Natural killer cell (primary cell): Measurements from ENCODE around the gene GATB. TPM values are rescaled to one million over a fixed set of nuclear protein-coding genes. Genes with fewer than 3 reads are reported as not detected.

Experiments
- ATAC-seq, 3 donors: fragments of 150-1000 bp in 2 of 3; fragments of 200-7000 bp in 1 of 3; cut with Tn5 transposase; 1 replicate in 1 of 3; 2 replicates in 2 of 3; pipeline ENCODE4 v1.10.0; 2021; ENCODE audit warnings: mild to moderate bottlenecking in 2 of 3, moderate library complexity in 2 of 3
- DNase-seq, 2 donors: peaks; one replicate each; pipeline versions ENCODE4 v3.0.0 to v3.0.0-alpha.2; 2013 to 2021; ENCODE audit warnings: mixed read lengths in 1 of 2
- H3K27ac ChIP-seq: one replicate; pipeline ENCODE4 v1.5.1; 2013; ENCODE audit warnings: mild to moderate bottlenecking, low read length
- H3K27me3 ChIP-seq: one replicate; pipeline ENCODE4 v1.6.1; 2013; ENCODE audit warnings: low read length; ENCODE audit not compliant: control insufficient read depth, insufficient read depth
- H3K36me3 ChIP-seq: one replicate; pipeline ENCODE4 v1.6.1; 2013; ENCODE audit warnings: low read length; ENCODE audit not compliant: control insufficient read depth, insufficient read depth
- H3K4me1 ChIP-seq: one replicate; pipeline ENCODE4 v1.6.1; 2013; ENCODE audit warnings: low read length; ENCODE audit not compliant: control insufficient read depth, insufficient read depth
- H3K4me3 ChIP-seq: one replicate; pipeline ENCODE4 v1.5.1; 2013; ENCODE audit warnings: low read length
- H3K9me3 ChIP-seq: one replicate; pipeline ENCODE4 v1.6.1; 2013; ENCODE audit warnings: low read length; ENCODE audit not compliant: control insufficient read depth, insufficient read depth
- H3K27ac Mint-ChIP-seq, 2 donors: one replicate each; pipeline ENCODE4 v1.8.0; 2022; ENCODE audit warnings: mild to moderate bottlenecking in 2 of 2, mixed read lengths in 2 of 2, moderate library complexity in 1 of 2
- H3K27me3 Mint-ChIP-seq, 2 donors: one replicate each; pipeline ENCODE4 v1.8.0; 2022; ENCODE audit warnings: low read depth in 2 of 2, mixed read lengths in 2 of 2
- H3K36me3 Mint-ChIP-seq: one replicate; pipeline ENCODE4 v1.8.0; 2022; ENCODE audit warnings: mixed read lengths
- H3K4me1 Mint-ChIP-seq, 2 donors: one replicate each; pipeline ENCODE4 v1.8.0; 2022; ENCODE audit warnings: mixed read lengths in 2 of 2
- H3K4me3 Mint-ChIP-seq: one replicate; pipeline ENCODE4 v1.8.0; 2022; ENCODE audit warnings: mild to moderate bottlenecking, moderate library complexity, mixed read lengths
- H3K9me3 Mint-ChIP-seq, 2 donors: one replicate each; pipeline ENCODE4 v1.8.0; 2022; ENCODE audit warnings: mixed read lengths in 2 of 2
- WGBS: methylation state at CpG from one replicate; pipeline ENCODE4 v1.1.7; 2013; ENCODE audit warnings: missing lambda C conversion rate; ENCODE audit not compliant: insufficient coverage; 5-methylcytosine and 5-hydroxymethylcytosine counted together
- intact Hi-C: fragments of 100-400 bp; cut with micrococcal nuclease; formaldehyde crosslinking; loops from one replicate; pipeline ENCODE4 v1.14.2; 2022
- total RNA-seq, 4 donors: library from RNA; stranded (reverse); fragments of 120-200 nt in 1 of 4; gene quantifications; one replicate each; pipeline versions ENCODE4 v1.2.3 to v1.2.4, GENCODE V29; 2013 to 2022
- TF ChIP-seq, protein P1 (sequence below): fragments of 200-600 bp; IDR thresholded peaks from one replicate; pipeline ENCODE4 v1.8.0; 2022; ENCODE audit warnings: antibody characterized with exemption

The GATB gene
- total RNA-seq, 3 donors from 2014 or later (not counting 1 experiment from before 2014, with no cell fraction given) = 5.6 to 7.2 (median 6.3) TPM

DNA sequence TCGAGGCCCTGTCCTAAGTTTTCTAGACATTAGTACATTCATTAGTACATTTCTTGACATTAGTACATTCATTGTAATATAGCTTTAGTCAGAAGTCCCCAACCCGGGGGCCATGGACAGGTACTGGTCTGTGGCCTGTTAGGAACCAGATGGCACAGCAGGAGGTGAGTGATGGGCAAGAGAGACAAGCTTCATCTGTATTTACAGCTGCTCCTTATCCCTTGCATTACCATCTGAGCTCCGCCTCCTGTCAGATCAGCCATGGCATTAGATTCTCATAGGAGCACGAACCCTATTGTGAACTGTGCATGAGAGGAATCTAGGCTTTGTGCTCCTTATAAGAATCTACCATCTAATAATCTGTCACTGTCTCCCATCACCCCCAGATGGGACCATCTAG is 48.0 kb downstream of the GATB start:
- intact Hi-C loops = no loop called here
- Histone ChIP-seq H3K36me3 (peaks cover 6% of the 10 kb centered on the region), H3K27me3 (no peaks in the 10 kb centered on the region), H3K4me1 (no peaks in the 10 kb centered on the region), H3K9me3 (no peaks in the 10 kb centered on the region), H3K4me3 (no peak overlapping the region), H3K27ac (no peak overlapping the region)
- Mint-ChIP-seq H3K9me3 (no peaks in the 10 kb centered on the region), H3K36me3 (no peaks in the 10 kb centered on the region), H3K27ac (no peak overlapping the region), H3K4me1 (no peaks in the 10 kb centered on the region), H3K27me3 (no peaks in the 10 kb centered on the region), H3K4me3 (no peak overlapping the region)
- ATAC-seq (no peak), DNase-seq (no peak)
- TF ChIP-seq, protein P1, sequence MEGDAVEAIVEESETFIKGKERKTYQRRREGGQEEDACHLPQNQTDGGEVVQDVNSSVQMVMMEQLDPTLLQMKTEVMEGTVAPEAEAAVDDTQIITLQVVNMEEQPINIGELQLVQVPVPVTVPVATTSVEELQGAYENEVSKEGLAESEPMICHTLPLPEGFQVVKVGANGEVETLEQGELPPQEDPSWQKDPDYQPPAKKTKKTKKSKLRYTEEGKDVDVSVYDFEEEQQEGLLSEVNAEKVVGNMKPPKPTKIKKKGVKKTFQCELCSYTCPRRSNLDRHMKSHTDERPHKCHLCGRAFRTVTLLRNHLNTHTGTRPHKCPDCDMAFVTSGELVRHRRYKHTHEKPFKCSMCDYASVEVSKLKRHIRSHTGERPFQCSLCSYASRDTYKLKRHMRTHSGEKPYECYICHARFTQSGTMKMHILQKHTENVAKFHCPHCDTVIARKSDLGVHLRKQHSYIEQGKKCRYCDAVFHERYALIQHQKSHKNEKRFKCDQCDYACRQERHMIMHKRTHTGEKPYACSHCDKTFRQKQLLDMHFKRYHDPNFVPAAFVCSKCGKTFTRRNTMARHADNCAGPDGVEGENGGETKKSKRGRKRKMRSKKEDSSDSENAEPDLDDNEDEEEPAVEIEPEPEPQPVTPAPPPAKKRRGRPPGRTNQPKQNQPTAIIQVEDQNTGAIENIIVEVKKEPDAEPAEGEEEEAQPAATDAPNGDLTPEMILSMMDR = no peak
- 92% methylated on average over 4 of the region's 4 CpGs for WGBS

DNA sequence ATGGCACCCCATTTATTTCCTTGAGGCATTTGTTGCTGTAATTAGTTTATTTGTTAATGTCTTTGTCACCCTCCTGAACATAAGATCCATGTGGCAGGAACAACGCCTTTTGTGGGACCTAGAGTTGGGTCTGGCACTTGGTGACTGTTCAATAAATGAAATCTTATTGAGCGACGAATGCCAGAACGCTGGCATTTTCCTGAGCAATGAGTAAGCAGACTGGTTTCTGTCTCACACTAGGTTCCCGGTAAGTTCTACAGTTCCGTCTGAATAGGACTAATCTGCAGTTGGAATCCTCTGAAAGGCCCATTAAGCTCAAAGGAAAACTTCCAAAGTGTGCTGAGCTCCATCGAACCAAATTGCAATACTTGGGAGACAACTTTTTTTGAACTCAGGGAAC is 49.2 kb downstream of the GATB start:
- H3K36me3 Mint-ChIP-seq = no peaks in the 10 kb centered on the region

DNA sequence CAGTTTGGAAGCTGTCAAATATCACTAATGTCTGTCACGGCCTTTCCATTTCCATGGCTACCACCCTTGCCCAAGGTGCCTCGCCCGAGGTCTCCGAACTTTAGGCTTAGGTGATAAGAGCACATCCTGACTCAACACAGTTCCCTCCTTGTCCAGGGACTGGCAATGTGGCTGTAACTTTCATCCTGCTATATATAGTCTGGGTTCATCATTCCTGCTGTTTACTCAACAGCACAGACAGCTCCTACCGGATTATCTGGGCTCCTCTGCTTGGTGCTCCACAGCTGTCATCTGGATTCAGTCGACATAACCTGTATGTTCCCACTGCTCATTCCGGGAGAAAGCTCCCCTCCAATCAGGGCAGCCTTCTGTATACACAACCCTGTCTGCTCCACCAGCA is 51.2 kb downstream of the GATB start:
- H3K27ac Mint-ChIP-seq = no peak overlapping the region
- TF ChIP-seq, protein P1 = no peak
- DNase-seq (no peak), ATAC-seq (no peak)
- 96% methylated on average over 7 of the region's 7 CpGs for WGBS
- intact Hi-C loops = no loop called here
- H3K27me3 ChIP-seq = no peaks in the 10 kb centered on the region
- no peaks in the 10 kb centered on the region for H3K9me3 Mint-ChIP-seq
- no peaks in the 10 kb centered on the region for H3K4me1 Mint-ChIP-seq
- H3K9me3 ChIP-seq = no peaks in the 10 kb centered on the region
- H3K4me1 ChIP-seq = no peaks in the 10 kb centered on the region
- H3K36me3 Mint-ChIP-seq = no peaks in the 10 kb centered on the region
- H3K27ac ChIP-seq = no peak overlapping the region
- H3K4me3 Mint-ChIP-seq = no peak overlapping the region
- H3K27me3 Mint-ChIP-seq = no peaks in the 10 kb centered on the region
- no peak overlapping the region for H3K4me3 ChIP-seq
- H3K36me3 ChIP-seq = peaks cover 3% of the 10 kb centered on the region

More for the DNA sequence above, 49.2 kb downstream of the GATB start:
- Histone ChIP-seq H3K9me3 (no peaks in the 10 kb centered on the region), H3K27ac (no peak overlapping the region), H3K36me3 (peaks cover 6% of the 10 kb centered on the region), H3K4me1 (no peaks in the 10 kb centered on the region), H3K4me3 (no peak overlapping the region), H3K27me3 (no peaks in the 10 kb centered on the region)
- H3K27me3 Mint-ChIP-seq = no peaks in the 10 kb centered on the region
- DNase-seq = no peak
- TF ChIP-seq, protein P1 = no peak
- no peak overlapping the region for H3K4me3 Mint-ChIP-seq
- intact Hi-C loops = no loop called here
- no peaks in the 10 kb centered on the region for H3K4me1 Mint-ChIP-seq
- no peak for ATAC-seq
- WGBS = 95% methylated on average over 7 of the region's 7 CpGs
- H3K9me3 Mint-ChIP-seq = no peaks in the 10 kb centered on the region
- H3K27ac Mint-ChIP-seq = no peak overlapping the region

DNA sequence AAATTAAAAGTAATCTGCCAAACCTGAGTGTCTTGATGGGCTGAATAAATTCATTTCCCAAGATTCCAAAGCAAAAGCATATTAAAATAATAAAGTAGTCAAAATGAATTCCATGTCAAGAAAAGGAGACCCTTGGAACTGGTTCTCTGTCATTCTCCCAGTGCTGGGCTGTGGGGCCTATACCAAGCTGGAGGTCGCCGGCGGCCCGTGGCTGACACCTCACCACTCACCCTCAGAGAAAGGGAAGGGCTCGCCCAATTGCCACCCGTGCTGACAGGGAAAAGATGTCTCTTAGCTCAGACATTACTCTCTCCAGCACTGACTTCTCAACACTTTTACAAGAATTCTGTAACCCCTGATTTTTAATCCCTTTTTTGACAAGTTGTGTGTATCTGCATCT is 51.7 kb downstream of the GATB start:
- no peaks in the 10 kb centered on the region for H3K9me3 ChIP-seq
- ATAC-seq = no peak
- no peaks in the 10 kb centered on the region for H3K4me1 ChIP-seq
- H3K4me3 ChIP-seq = no peak overlapping the region
- no peaks in the 10 kb centered on the region for H3K27me3 ChIP-seq
- H3K36me3 ChIP-seq = peaks cover 3% of the 10 kb centered on the region
- Mint-ChIP-seq H3K36me3 (no peaks in the 10 kb centered on the region), H3K27me3 (no peaks in the 10 kb centered on the region), H3K9me3 (no peaks in the 10 kb centered on the region), H3K4me1 (no peaks in the 10 kb centered on the region), H3K4me3 (no peak overlapping the region), H3K27ac (no peak overlapping the region)
- no peak overlapping the region for H3K27ac ChIP-seq
- intact Hi-C loops = no loop called here
- 87% methylated on average over 6 of the region's 6 CpGs for WGBS
- DNase-seq = no peak
- TF ChIP-seq, protein P1 = no peak
